ENCODE measurements around the gene GSC. TPM values are rescaled to one million over a fixed set of nuclear protein-coding genes. Genes with fewer than 3 reads are reported as not detected.
"Not testable (repeated sequence)": the region's sequence is repeated elsewhere in the genome, so short reads cannot be mapped to it uniquely, and the experiment has no call there.

GSC gene
- total and polyA plus RNA-seq, 12 donors: 0.06 to 0.61 (median 0.19) TPM; not detected in 7

DNA sequence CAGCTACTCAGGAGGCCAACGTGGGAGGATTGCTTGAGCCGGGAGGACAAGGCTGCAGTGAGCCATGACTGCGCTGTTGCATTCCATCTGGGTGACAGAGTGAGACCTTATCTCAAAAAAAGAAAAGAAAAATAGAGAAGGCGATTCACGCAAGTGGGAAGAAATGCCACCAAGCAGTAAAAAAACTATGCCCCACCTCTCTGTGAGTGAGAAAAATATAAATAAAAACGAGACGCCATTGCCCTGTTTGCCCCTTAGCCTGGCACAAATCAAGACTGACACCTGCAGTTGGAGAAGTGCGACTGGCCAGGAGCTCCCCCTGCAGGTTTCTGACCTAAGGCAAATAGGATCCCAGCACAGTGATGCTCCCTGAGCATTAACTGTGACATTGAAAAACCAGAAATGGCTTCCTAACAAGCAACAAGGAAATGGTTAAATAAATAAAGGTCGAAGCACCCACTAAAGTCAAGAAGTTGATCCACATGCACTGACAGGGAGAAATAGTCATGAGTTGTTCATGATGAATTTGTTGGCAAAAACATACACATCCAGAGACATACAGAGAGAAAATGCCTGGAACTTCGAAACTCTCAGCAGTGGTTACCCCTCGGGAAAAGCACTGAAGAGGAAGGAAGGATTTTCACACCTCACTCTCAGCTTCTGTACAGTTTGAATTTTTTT is 21.1 kb downstream of the GSC start:
- no peaks in the 10 kb centered on the region for H3K36me3 ChIP-seq (replicated peaks in 1 of 2)
- 20 to 32% (median 27%) methylated on average over 11 of the region's 11 CpGs for WGBS, 4 donors
- no peaks in the 10 kb centered on the region for H3K9me3 ChIP-seq (replicated peaks in 1 of 3)
- no peaks in the 10 kb centered on the region for H3K4me1 ChIP-seq (replicated peaks in 1 of 2)
- no peak overlapping the region for H3K27ac ChIP-seq
- H3K4me3 ChIP-seq: no peak overlapping the region
- H3K27me3 ChIP-seq: no peaks in the 10 kb centered on the region
- intact Hi-C loops (cut with DNase I): no loop called here
- peak in 2 of 7 donors; percentile 18 to 26 for DNase-seq
- peak in 3 of 6 experiments; percentile 10 to 36 (median 35) for TF ChIP-seq CTCF (IDR thresholded peaks at IDR 0.05)
- TF ChIP-seq POLR2A (IDR thresholded peaks at IDR 0.05): no peak

GRCh38 chr14:94747739-94748138 is 22.2 kb downstream of the GSC start:
- Histone ChIP-seq H3K4me3 (no peak overlapping the region), H3K27me3 (no peaks in the 10 kb centered on the region), H3K36me3 (replicated peaks in 1 of 2) (no peaks in the 10 kb centered on the region), H3K4me1 (replicated peaks in 1 of 2) (no peaks in the 10 kb centered on the region), H3K27ac (no peak overlapping the region), H3K9me3 (replicated peaks in 1 of 3) (no peaks in the 10 kb centered on the region)
- TF ChIP-seq CTCF (IDR thresholded peaks at IDR 0.05) (no peak), POLR2A (IDR thresholded peaks at IDR 0.05) (no peak)
- intact Hi-C loops (cut with DNase I): no loop called here
- WGBS, 4 donors: 61 to 78% (median 70%) methylated on average over 3 of the region's 3 CpGs
- no peak for DNase-seq

DNA sequence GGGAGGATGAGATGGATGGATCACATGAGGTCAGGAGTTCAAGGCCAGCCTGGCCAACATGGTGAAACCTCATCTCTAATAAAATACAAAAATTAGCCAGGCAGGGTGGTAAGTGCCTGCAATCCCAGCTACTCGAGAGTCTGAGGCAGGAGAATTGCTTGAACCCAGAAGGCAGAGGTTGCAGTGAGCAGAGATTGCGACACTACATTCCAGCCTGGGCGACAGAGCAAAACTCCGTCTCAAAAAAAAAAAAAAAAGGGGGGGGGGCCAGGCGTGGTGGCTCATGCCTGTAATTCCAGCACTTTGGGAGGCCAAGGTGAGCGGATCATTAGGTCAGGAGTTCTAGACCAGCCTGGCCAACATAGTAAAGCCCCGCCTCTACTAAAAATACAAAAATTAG is 22.8 kb downstream of the GSC start:
- H3K4me1 ChIP-seq (replicated peaks in 1 of 2); H3K9me3 ChIP-seq (replicated peaks in 1 of 3); H3K36me3 ChIP-seq (replicated peaks in 1 of 2); H3K27ac ChIP-seq; H3K27me3 ChIP-seq; H3K4me3 ChIP-seq; DNase-seq; intact Hi-C loops (cut with DNase I): not testable (repeated sequence)
- WGBS, 4 donors: 77 to 85% (median 83%) methylated on average over 6 to 7 of the region's 7 CpGs

DNA sequence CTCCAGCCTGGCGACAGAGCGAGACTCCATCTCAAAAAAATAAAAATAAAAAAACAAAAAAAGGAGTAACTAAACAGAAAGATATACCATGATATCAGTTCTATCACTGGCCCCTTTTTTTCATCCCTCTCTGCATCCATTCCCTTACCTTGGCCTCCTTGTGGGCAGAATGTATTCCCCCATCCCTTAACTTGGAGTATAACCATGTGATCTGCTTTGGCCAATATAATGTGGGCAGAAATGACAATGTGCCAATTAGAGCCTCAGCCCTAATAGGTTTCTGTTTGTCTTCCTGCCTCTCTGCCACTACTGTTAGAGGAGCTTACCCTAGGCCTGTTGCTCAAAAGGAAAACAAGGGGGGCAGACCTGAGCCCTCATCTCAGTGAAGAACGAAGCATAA is 23.8 kb downstream of the GSC start:
- WGBS, 4 donors: 83 to 96% (median 92%) methylated on average over 3 of the region's 3 CpGs
- H3K4me1 ChIP-seq (replicated peaks in 1 of 2): no peaks in the 10 kb centered on the region

More for the DNA sequence above, 23.8 kb downstream of the GSC start:
- no peak for DNase-seq
- Histone ChIP-seq H3K27ac (no peak overlapping the region), H3K36me3 (replicated peaks in 1 of 2) (no peaks in the 10 kb centered on the region), H3K27me3 (no peaks in the 10 kb centered on the region), H3K9me3 (replicated peaks in 1 of 3) (no peaks in the 10 kb centered on the region), H3K4me3 (no peak overlapping the region)
- TF ChIP-seq POLR2A (IDR thresholded peaks at IDR 0.05) (no peak), CTCF (IDR thresholded peaks at IDR 0.05) (no peak)
- intact Hi-C loops (cut with DNase I): no loop called here
